GM06990 (cell line): Measurements from ENCODE around the gene ATG4A.
A peak's percentile ranks its signal among the peaks of the same experiment; 100 is the strongest.

ENCODE experiments used
- DNase-seq: peaks from one replicate; pipeline ENCODE4 v3.0.0-alpha.2; 2011; ENCODE audit not compliant: insufficient read length; ENCODE audit errors: extremely low read depth
- H3K27me3 ChIP-seq: replicated peaks from 2 replicates; pipeline ENCODE4 v1.6.0; 2011; ENCODE audit warnings: low read length; ENCODE audit not compliant: control insufficient read depth, insufficient read depth
- H3K36me3 ChIP-seq: 2 replicates; pipeline ENCODE4 v1.5.1; 2011; ENCODE audit warnings: low read length; ENCODE audit not compliant: control insufficient read depth, insufficient read depth
- H3K4me3 ChIP-seq: replicated peaks from 2 replicates; pipeline ENCODE4 v1.5.1; 2011; ENCODE audit warnings: low read depth, mild to moderate bottlenecking, control low read depth, low read length
- CTCF ChIP-seq: IDR thresholded peaks from 2 replicates; pipeline ENCODE4 v1.5.1; 2011; ENCODE audit warnings: low read length, control low read depth, mild to moderate bottlenecking, inconsistent platforms; ENCODE audit not compliant: insufficient read depth, poor library complexity, severe bottlenecking

Gene ATG4A

GRCh38 chrX:108162265-108162664 lies 70.7 kb downstream of the ATG4A start:
- Histone ChIP-seq H3K27me3 (no peaks in the 10 kb centered on the region), H3K4me3 (no peak overlapping the region), H3K36me3 (no peaks in the 10 kb centered on the region)
- TF ChIP-seq CTCF = no peak
- DNase-seq = no peak

GRCh38 chrX:108163333-108164082 lies 71.9 kb downstream of the ATG4A start:
- DNase-seq = no peak
- H3K27me3 ChIP-seq = no peaks in the 10 kb centered on the region
- TF ChIP-seq CTCF = no peak

GRCh38 chrX:108165383-108166111 lies 74.0 kb downstream of the ATG4A start:
- H3K27me3 ChIP-seq = no peaks in the 10 kb centered on the region
- no peak for DNase-seq
- peak; percentile 48 for TF ChIP-seq CTCF
- H3K36me3 ChIP-seq = no peaks in the 10 kb centered on the region
- no peak overlapping the region for H3K4me3 ChIP-seq

More at GRCh38 chrX:108163333-108164082, 71.9 kb downstream of the ATG4A start:
- H3K4me3 ChIP-seq = no peak overlapping the region
- H3K36me3 ChIP-seq = no peaks in the 10 kb centered on the region

GRCh38 chrX:108167211-108167872 lies 75.8 kb downstream of the ATG4A start:
- Histone ChIP-seq H3K27me3 (no peaks in the 10 kb centered on the region), H3K36me3 (no peaks in the 10 kb centered on the region), H3K4me3 (no peak overlapping the region)
- no peak for DNase-seq
- no peak for TF ChIP-seq CTCF

GRCh38 chrX:108168961-108169740 lies 77.6 kb downstream of the ATG4A start:
- TF ChIP-seq CTCF = no peak
- DNase-seq = no peak
- Histone ChIP-seq H3K36me3 (no peaks in the 10 kb centered on the region), H3K4me3 (no peak overlapping the region), H3K27me3 (no peaks in the 10 kb centered on the region)
